ENCODE data around the gene L3MBTL4. TPM values are rescaled to one million over a fixed set of nuclear protein-coding genes. Genes with fewer than 3 reads are reported as not detected.

L3MBTL4 gene
- total RNA-seq, 1 donor from 2014 or later, result 0.59 TPM

GRCh38 chr18:6044773-6045172, 369.9 kb downstream of the L3MBTL4 start:
- Mint-ChIP-seq H3K9me3 (ENCODE audit: unreplicated experiment) (peaks cover 20% of the 10 kb centered on the region), H3K4me1 (ENCODE audit: unreplicated experiment) (no peaks in the 10 kb centered on the region), H3K4me3 (ENCODE audit: unreplicated experiment) (no peak overlapping the region), H3K27ac (ENCODE audit: unreplicated experiment) (no peak overlapping the region), H3K27me3 (ENCODE audit: unreplicated experiment) (no peaks in the 10 kb centered on the region), H3K36me3 (ENCODE audit: unreplicated experiment) (no peaks in the 10 kb centered on the region)
- DNase-seq (ENCODE audit: extremely low spot score, unreplicated experiment), result no peak
- TF ChIP-seq CTCF (IDR thresholded peaks at IDR 0.05), result no peak

- Mint-ChIP-seq H3K4me3 (ENCODE audit: unreplicated experiment) (no peak overlapping the region), H3K27me3 (ENCODE audit: unreplicated experiment) (no peaks in the 10 kb centered on the region), H3K4me1 (ENCODE audit: unreplicated experiment) (peaks cover 4% of the 10 kb centered on the region), H3K9me3 (ENCODE audit: unreplicated experiment) (peaks cover 18% of the 10 kb centered on the region), H3K36me3 (ENCODE audit: unreplicated experiment) (no peaks in the 10 kb centered on the region), H3K27ac (ENCODE audit: unreplicated experiment) (no peak overlapping the region)
- no peak for DNase-seq (ENCODE audit: extremely low spot score, unreplicated experiment)
- TF ChIP-seq CTCF (IDR thresholded peaks at IDR 0.05), result no peak
Measured at GRCh38 chr18:6044319-6044718, 370.4 kb downstream of the L3MBTL4 start.

GRCh38 chr18:6039055-6039454, 375.7 kb downstream of the L3MBTL4 start:
- no peak for DNase-seq (ENCODE audit: extremely low spot score, unreplicated experiment)
- peaks cover 9% of the 10 kb centered on the region for H3K4me1 Mint-ChIP-seq (ENCODE audit: unreplicated experiment)
- H3K4me3 Mint-ChIP-seq (ENCODE audit: unreplicated experiment), result no peak overlapping the region
- TF ChIP-seq CTCF (IDR thresholded peaks at IDR 0.05), result no peak
- H3K9me3 Mint-ChIP-seq (ENCODE audit: unreplicated experiment), result peaks cover 20% of the 10 kb centered on the region
- no peak overlapping the region for H3K27ac Mint-ChIP-seq (ENCODE audit: unreplicated experiment)
- H3K36me3 Mint-ChIP-seq (ENCODE audit: unreplicated experiment), result peaks cover 3% of the 10 kb centered on the region
- no peaks in the 10 kb centered on the region for H3K27me3 Mint-ChIP-seq (ENCODE audit: unreplicated experiment)

- no peak for TF ChIP-seq CTCF (IDR thresholded peaks at IDR 0.05)
Measured at GRCh38 chr18:6031442-6031841, 383.3 kb downstream of the L3MBTL4 start.

GRCh38 chr18:6031002-6031401, 383.7 kb downstream of the L3MBTL4 start:
- no peak for DNase-seq (ENCODE audit: extremely low spot score, unreplicated experiment)
- peaks cover 2% of the 10 kb centered on the region for H3K9me3 Mint-ChIP-seq (ENCODE audit: unreplicated experiment)
- H3K27ac Mint-ChIP-seq (ENCODE audit: unreplicated experiment), result no peak overlapping the region
- no peak for TF ChIP-seq CTCF (IDR thresholded peaks at IDR 0.05)
- no peaks in the 10 kb centered on the region for H3K27me3 Mint-ChIP-seq (ENCODE audit: unreplicated experiment)
- no peak overlapping the region for H3K4me3 Mint-ChIP-seq (ENCODE audit: unreplicated experiment)
- peaks cover under 1% of the 10 kb centered on the region for H3K36me3 Mint-ChIP-seq (ENCODE audit: unreplicated experiment)
- no peaks in the 10 kb centered on the region for H3K4me1 Mint-ChIP-seq (ENCODE audit: unreplicated experiment)

More at GRCh38 chr18:6031442-6031841, 383.3 kb downstream of the L3MBTL4 start:
- Mint-ChIP-seq H3K4me1 (ENCODE audit: unreplicated experiment) (no peaks in the 10 kb centered on the region), H3K27me3 (ENCODE audit: unreplicated experiment) (no peaks in the 10 kb centered on the region), H3K27ac (ENCODE audit: unreplicated experiment) (no peak overlapping the region), H3K9me3 (ENCODE audit: unreplicated experiment) (peaks cover 6% of the 10 kb centered on the region), H3K36me3 (ENCODE audit: unreplicated experiment) (peaks cover 3% of the 10 kb centered on the region), H3K4me3 (ENCODE audit: unreplicated experiment) (no peak overlapping the region)
- DNase-seq (ENCODE audit: extremely low spot score, unreplicated experiment), result no peak
